B cell (primary cell): ENCODE results near the gene MRPS12. TPM values are rescaled to one million over a fixed set of nuclear protein-coding genes. Genes with fewer than 3 reads are reported as not detected.

Source experiments
- ATAC-seq: fragments of 200-7000 bp; cut with Tn5 transposase; one replicate; pipeline ENCODE4 v1.10.0; 2021; ENCODE audit warnings: low read depth, mild to moderate bottlenecking, moderate number of reproducible peaks, moderate library complexity
- CTCF ChIA-PET: fragments of 350-600 bp; sonication (Branson Sonifier 250); formaldehyde crosslinking; loops from one replicate; lab custom pipeline; 2021; ENCODE audit warnings: antibody characterized with exemption, inconsistent platforms; lab: Charles Lee
- POLR2A ChIA-PET: fragments of 350-600 bp; sonication (Branson Sonifier 250); formaldehyde crosslinking; loops from one replicate; lab custom pipeline; 2021; ENCODE audit warnings: antibody characterized with exemption; lab: Charles Lee
- DNase-seq: peaks from one replicate; pipeline ENCODE4 v3.0.0; 2013
- H2AFZ ChIP-seq: 2 replicates; pipeline ENCODE4 v1.6.1; 2012; ENCODE audit warnings: mild to moderate bottlenecking, low read depth, low read length; ENCODE audit not compliant: insufficient read depth, poor library complexity, severe bottlenecking
- H3K27ac ChIP-seq, 2 donors: 1 replicate in 1 of 2; 2 replicates in 1 of 2; pipeline ENCODE4 v1.5.1; 2012 to 2013; ENCODE audit warnings: low read length in 2 of 2, mild to moderate bottlenecking in 2 of 2, moderate library complexity in 1 of 2
- H3K27me3 ChIP-seq, 4 experiments: fragments of 200-600 bp in 1 of 4; sonication (generic) in 1 of 4; replicated peaks in 1 of 4; 1 replicate in 2 of 4; 2 replicates in 2 of 4; pipeline versions ENCODE4 v1.6.1 to v1.7.0; 2013 to 2016; ENCODE audit warnings: low read length in 3 of 4, mild to moderate bottlenecking in 2 of 4, mixed read lengths in 1 of 4, moderate library complexity in 1 of 4; ENCODE audit not compliant: insufficient read depth in 4 of 4, control insufficient read depth in 3 of 4; ENCODE audit errors: control extremely low read depth in 1 of 4
- H3K36me3 ChIP-seq, 2 experiments: replicated peaks in 1 of 2; 1 replicate in 1 of 2; 2 replicates in 1 of 2; pipeline versions ENCODE4 v1.6.1 to v1.7.1; 2013; ENCODE audit warnings: low read length in 1 of 2; ENCODE audit not compliant: insufficient read depth in 2 of 2, control insufficient read depth in 1 of 2; ENCODE audit errors: control extremely low read depth in 1 of 2, extremely low read depth in 1 of 2
- H3K4me1 ChIP-seq, 2 donors: fragments of 200-600 bp in 1 of 2; sonication (generic) in 1 of 2; 1 replicate in 1 of 2; 2 replicates in 1 of 2; pipeline versions ENCODE4 v1.5.1 to v1.6.1; 2013 to 2017; ENCODE audit warnings: low read length in 2 of 2; ENCODE audit not compliant: control insufficient read depth in 2 of 2, insufficient read depth in 2 of 2
- H3K4me2 ChIP-seq: replicated peaks from 2 replicates; pipeline ENCODE3; 2012; ENCODE audit warnings: mild to moderate bottlenecking, low read depth, low read length; ENCODE audit not compliant: poor library complexity, severe bottlenecking
- H3K4me3 ChIP-seq, 5 experiments: fragments of 200-600 bp in 1 of 5; sonication (generic) in 1 of 5; 1 replicate in 3 of 5; 2 replicates in 2 of 5; pipeline versions ENCODE4 v1.5.1 to v1.7.0; 2011 to 2016; ENCODE audit warnings: low read length in 4 of 5, mild to moderate bottlenecking in 4 of 5, low read depth in 2 of 5, control low read depth in 1 of 5, moderate library complexity in 1 of 5; ENCODE audit not compliant: insufficient read depth in 1 of 5; ENCODE audit errors: control extremely low read depth in 1 of 5, extremely low read depth in 1 of 5
- H3K79me2 ChIP-seq: fragments of 200-600 bp; sonication (generic); one replicate; pipeline ENCODE4 v1.6.0; 2016; ENCODE audit warnings: low read length; ENCODE audit not compliant: control insufficient read depth, insufficient read depth
- H3K9ac ChIP-seq: fragments of 200-600 bp; sonication (generic); 2 replicates; pipeline ENCODE4 v1.6.1; 2017; ENCODE audit warnings: mild to moderate bottlenecking, low read length, moderate library complexity
- H3K9me3 ChIP-seq, 3 donors: one replicate each; pipeline versions ENCODE4 v1.6.1 to v1.7.1; 2013; ENCODE audit warnings: low read length in 2 of 3; ENCODE audit not compliant: control insufficient read depth in 2 of 3, insufficient read depth in 1 of 3; ENCODE audit errors: control extremely low read depth in 1 of 3
- H4K20me1 ChIP-seq: 2 replicates; pipeline ENCODE4 v1.6.0; 2012; ENCODE audit warnings: mild to moderate bottlenecking, low read length; ENCODE audit not compliant: insufficient read depth, control insufficient read depth, poor library complexity, severe bottlenecking
- H3K27ac Mint-ChIP-seq: one replicate; pipeline ENCODE4 v1.8.0; 2021; ENCODE audit warnings: mixed read lengths
- H3K27me3 Mint-ChIP-seq: one replicate; pipeline ENCODE4 v1.8.0; 2021; ENCODE audit warnings: mixed read lengths
- H3K4me1 Mint-ChIP-seq: one replicate; pipeline ENCODE4 v1.8.0; 2021; ENCODE audit warnings: mixed read lengths
- H3K4me3 Mint-ChIP-seq: one replicate; pipeline ENCODE4 v1.8.0; 2021; ENCODE audit warnings: mixed read lengths
- H3K9me3 Mint-ChIP-seq: one replicate; pipeline ENCODE4 v1.8.0; 2022; ENCODE audit warnings: mixed read lengths; ENCODE audit not compliant: insufficient read depth
- EZH2 ChIP-seq: IDR thresholded peaks from 2 replicates; pipeline ENCODE4 v1.6.1; 2012; ENCODE audit warnings: borderline replicate concordance, low read depth, mild to moderate bottlenecking, moderate library complexity, low read length; ENCODE audit not compliant: insufficient read depth, poor library complexity, severe bottlenecking
- WGBS: methylation state at CpG from one replicate; pipeline ENCODE4 v1.1.5; 2013; ENCODE audit warnings: missing lambda C conversion rate; ENCODE audit not compliant: insufficient coverage; 5-methylcytosine and 5-hydroxymethylcytosine counted together
- intact Hi-C: fragments of 100-400 bp; cut with micrococcal nuclease; formaldehyde crosslinking; loops from one replicate; pipeline ENCODE4 v1.10.0; 2022
- polyA plus RNA-seq: library from polyadenylated mRNA; depleted of rRNA; stranded (reverse); fragments of >200 nt; gene quantifications from 2 replicates; pipeline ENCODE4 v1.2.3, GENCODE V29; 2012
- total RNA-seq, 2 donors: library from RNA; stranded (reverse); fragments of 120-200 nt in 1 of 2; gene quantifications; 1 replicate in 1 of 2; 2 replicates in 1 of 2; pipeline versions ENCODE4 v1.2.3 to v1.2.4, GENCODE V29; 2013 to 2022
- TF ChIP-seq, protein P1 (sequence below): fragments of 200-600 bp; IDR thresholded peaks from one replicate; pipeline ENCODE4 v1.8.0; 2022; ENCODE audit warnings: antibody characterized with exemption, mild to moderate bottlenecking

The MRPS12 gene
- total and polyA plus RNA-seq, 2 donors (not counting 1 experiment from before 2014, with no cell fraction given): 27.0 to 30.3 TPM

GRCh38 chr19:38978326-38978689 lies 47.6 kb downstream of the MRPS12 start:
- Histone ChIP-seq H3K36me3 (no peaks in the 10 kb centered on the region), H3K27ac (no peak overlapping the region), H3K27me3 (peaks cover 0 to 19% (median 12%) of the 10 kb centered on the region in 4 experiments), H3K9me3 (peaks cover 0 to 26% (median 8%) of the 10 kb centered on the region in 3 donors), H3K4me3 (no peak overlapping the region), H3K4me2 (no peak overlapping the region), H3K79me2 (no peaks in the 10 kb centered on the region), H3K9ac (no peak overlapping the region), H2AFZ (no peak overlapping the region), H4K20me1 (no peaks in the 10 kb centered on the region), H3K4me1 (peaks cover 0 to 3% of the 10 kb centered on the region in 2 donors)
- WGBS: no CpG with 5 or more reads among the region's 3 CpGs
- Mint-ChIP-seq H3K27me3 (peaks cover 40% of the 10 kb centered on the region), H3K27ac (no peak overlapping the region), H3K9me3 (peaks cover 5% of the 10 kb centered on the region), H3K4me1 (peaks cover 12% of the 10 kb centered on the region), H3K4me3 (no peak overlapping the region)
- intact Hi-C loops: no loop called here
- TF ChIP-seq EZH2: no peak
- TF ChIP-seq, protein P1, sequence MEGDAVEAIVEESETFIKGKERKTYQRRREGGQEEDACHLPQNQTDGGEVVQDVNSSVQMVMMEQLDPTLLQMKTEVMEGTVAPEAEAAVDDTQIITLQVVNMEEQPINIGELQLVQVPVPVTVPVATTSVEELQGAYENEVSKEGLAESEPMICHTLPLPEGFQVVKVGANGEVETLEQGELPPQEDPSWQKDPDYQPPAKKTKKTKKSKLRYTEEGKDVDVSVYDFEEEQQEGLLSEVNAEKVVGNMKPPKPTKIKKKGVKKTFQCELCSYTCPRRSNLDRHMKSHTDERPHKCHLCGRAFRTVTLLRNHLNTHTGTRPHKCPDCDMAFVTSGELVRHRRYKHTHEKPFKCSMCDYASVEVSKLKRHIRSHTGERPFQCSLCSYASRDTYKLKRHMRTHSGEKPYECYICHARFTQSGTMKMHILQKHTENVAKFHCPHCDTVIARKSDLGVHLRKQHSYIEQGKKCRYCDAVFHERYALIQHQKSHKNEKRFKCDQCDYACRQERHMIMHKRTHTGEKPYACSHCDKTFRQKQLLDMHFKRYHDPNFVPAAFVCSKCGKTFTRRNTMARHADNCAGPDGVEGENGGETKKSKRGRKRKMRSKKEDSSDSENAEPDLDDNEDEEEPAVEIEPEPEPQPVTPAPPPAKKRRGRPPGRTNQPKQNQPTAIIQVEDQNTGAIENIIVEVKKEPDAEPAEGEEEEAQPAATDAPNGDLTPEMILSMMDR: no peak
- POLR2A ChIA-PET: no interaction called here
- DNase-seq (no peak), ATAC-seq (no peak)
- CTCF ChIA-PET: no interaction called here

GRCh38 chr19:38979812-38980211 lies 49.1 kb downstream of the MRPS12 start:
- H3K9me3 ChIP-seq: peaks cover 0 to 29% (median 8%) of the 10 kb centered on the region in 3 donors
- H4K20me1 ChIP-seq: no peaks in the 10 kb centered on the region
- TF ChIP-seq, protein P1: no peak
- TF ChIP-seq EZH2: no peak
- intact Hi-C loops: no loop called here
- DNase-seq (no peak), ATAC-seq (no peak)
- no peak overlapping the region for H3K27ac Mint-ChIP-seq
- H3K9me3 Mint-ChIP-seq: peaks cover 5% of the 10 kb centered on the region
- CTCF ChIA-PET: no interaction called here
- H3K27ac ChIP-seq: no peak overlapping the region
- peaks cover 0 to 3% of the 10 kb centered on the region in 2 donors for H3K4me1 ChIP-seq
- H2AFZ ChIP-seq: no peak overlapping the region
- no peak overlapping the region for H3K9ac ChIP-seq
- no peaks in the 10 kb centered on the region for H3K79me2 ChIP-seq
- H3K4me2 ChIP-seq: no peak overlapping the region
- H3K27me3 ChIP-seq: peaks cover 0 to 17% (median 10%) of the 10 kb centered on the region in 4 experiments
- peaks cover 34% of the 10 kb centered on the region for H3K27me3 Mint-ChIP-seq
- 87% methylated on average over 4 of the region's 5 CpGs for WGBS
- no peak overlapping the region for H3K4me3 Mint-ChIP-seq
- H3K4me1 Mint-ChIP-seq: peaks cover 11% of the 10 kb centered on the region
- H3K4me3 ChIP-seq: no peak overlapping the region
- no peaks in the 10 kb centered on the region for H3K36me3 ChIP-seq
- POLR2A ChIA-PET: no interaction called here
